Raji (cell line): ENCODE data around the gene PLET1.

Experiments
- POLR2A ChIP-seq: IDR thresholded peaks from 2 replicates; pipeline ENCODE4 v1.6.1; 2011; ENCODE audit warnings: low read depth, low read length, control low read depth; ENCODE audit not compliant: insufficient read depth

Gene PLET1

GRCh38 chr11:112213753-112214152, 46.9 kb downstream of the PLET1 start:
- TF ChIP-seq POLR2A: no peak

GRCh38 chr11:112212710-112213109, 48.0 kb downstream of the PLET1 start:
- TF ChIP-seq POLR2A: no peak

GRCh38 chr11:112212290-112212689, 48.4 kb downstream of the PLET1 start:
- TF ChIP-seq POLR2A: no peak

- no peak for TF ChIP-seq POLR2A
Measured at GRCh38 chr11:112211536-112211935, 49.1 kb downstream of the PLET1 start.

DNA sequence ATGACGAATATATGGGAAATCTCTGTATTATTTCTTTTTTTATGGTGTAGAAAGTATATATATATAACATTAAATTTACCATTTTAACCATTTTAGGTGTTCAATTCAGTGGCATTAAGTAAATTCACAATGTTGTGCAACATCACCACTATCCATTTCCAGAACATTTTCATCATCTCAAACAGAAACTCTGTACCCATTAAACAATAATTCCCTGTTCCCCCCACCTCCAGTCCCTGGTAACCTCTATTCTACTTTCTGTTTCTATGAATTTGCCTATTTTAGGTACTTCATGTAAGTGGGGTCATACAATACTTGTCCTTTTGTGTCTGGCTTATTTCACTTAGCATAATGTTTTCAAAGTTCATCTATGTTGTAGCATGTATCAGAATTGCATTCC, 49.8 kb downstream of the PLET1 start:
- TF ChIP-seq POLR2A: no peak

DNA sequence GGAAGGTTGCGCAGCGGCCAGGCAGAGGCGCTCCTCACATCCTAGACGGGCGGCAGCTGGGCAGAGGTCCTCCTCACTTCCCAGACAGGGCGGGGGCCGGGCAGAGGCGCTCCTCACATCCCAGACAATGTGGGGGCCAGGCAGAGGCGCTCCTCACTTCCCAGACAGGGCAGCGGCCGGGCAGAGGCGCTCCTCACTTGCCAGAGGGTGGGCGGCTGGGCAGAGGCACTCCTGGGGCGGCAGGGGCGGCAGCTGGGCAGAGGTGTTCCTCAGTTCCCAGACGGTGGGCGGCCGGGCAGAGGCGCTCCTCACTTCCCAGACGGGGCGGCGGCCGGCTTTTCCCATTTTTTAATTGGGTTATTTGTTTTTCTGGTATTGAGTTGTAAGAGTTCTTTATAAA, 54.6 kb downstream of the PLET1 start:
- TF ChIP-seq POLR2A: no peak

GRCh38 chr11:112200252-112200651, 60.4 kb downstream of the PLET1 start:
- no peak for TF ChIP-seq POLR2A
